GM18907 (cell line): ENCODE results near the gene NPTXR.
"Not testable (repeated sequence)": the region's sequence is repeated elsewhere in the genome, so short reads cannot be mapped to it uniquely, and the experiment has no call there.

Experiments used
- ATAC-seq: cut with Tn5 transposase; IDR thresholded peaks from one replicate; pipeline ENCODE4 v1.9.1; 2021; ENCODE audit warnings: mild to moderate bottlenecking, moderate library complexity; ENCODE audit not compliant: unreplicated experiment

Gene NPTXR

DNA sequence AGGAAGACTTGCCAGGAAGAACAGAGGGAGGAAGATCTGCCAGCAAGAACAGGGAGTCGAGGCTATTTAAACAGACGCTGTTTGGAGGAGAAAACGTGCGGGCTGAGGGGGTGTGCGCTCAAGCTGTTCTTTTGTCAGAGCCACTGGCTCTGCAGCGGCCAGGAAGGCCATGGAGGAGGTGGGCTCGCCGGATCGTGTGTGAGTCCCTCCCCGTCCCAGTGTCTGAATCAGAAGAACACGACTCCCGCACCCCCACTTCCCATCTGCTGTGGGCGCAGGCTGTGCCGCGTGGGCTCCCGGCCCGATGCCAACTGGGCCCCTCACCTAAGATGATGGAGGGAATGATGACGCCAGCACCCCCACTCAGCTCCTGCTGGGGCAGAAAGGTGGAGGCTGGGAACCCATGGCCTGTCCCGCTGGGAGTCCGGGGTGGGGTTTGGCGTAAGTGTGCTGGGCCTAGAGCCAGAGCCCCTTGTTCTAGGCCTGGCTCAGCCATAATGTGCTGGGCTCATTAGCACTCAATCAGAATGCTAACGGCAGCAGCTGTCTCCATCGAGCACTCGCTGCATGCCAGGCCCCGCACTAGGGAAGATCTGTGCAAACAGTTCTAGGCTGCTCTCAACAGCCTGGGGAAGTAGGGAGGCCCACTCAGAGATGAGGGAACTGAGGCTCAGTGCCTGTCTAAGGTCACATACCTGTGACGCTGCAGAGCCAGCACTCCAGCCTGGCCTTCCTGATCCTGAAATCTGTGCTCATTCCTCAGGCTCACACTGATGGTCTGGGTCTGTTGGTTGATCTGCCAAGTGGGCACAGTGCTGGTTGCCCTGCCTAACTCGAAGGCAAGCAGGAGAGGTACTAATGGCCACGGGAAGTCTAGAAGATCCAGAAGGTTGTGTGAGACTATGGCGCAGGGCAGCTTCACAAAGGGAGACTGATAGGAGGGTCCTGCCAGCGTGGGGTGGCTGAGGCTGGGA is 11.5 kb downstream of the NPTXR start:
- no peak for ATAC-seq

DNA sequence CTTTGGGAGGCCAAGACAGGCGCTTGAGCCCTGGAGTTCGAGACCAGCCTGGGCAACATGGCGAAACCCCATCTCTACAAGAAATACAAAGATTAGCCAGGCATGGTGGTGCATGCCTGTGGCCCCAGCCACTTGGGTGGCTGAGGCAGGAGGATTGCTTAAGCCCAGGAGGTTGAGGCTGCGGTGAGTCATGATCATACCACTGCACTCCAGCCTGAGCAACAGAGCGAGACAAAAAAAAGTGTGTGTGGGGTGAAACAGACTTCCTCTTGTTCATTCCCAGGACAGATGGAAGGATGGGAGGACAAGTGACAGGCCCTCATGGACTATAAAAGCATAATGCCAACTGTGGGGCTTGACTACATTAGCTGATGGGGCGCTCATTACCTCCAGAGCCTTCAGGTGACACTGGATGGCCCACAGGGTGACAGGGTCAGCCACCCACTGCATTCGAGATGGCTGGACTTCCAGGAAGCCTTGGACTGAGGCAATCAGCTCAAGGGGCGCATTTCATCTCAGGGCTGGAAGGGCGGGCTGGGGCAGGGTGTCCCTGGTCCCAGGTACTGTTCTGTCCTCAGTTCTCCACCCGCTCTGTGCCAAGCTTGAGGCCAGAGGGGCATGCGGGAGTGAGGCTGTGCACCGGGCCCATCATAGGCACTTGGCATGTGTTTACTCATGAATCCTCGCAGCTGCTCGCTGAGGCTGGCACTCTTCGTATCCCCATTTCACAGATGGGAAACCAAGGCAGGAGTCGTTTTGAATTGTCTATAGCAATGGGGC is 12.5 kb downstream of the NPTXR start:
- ATAC-seq, result no peak

DNA sequence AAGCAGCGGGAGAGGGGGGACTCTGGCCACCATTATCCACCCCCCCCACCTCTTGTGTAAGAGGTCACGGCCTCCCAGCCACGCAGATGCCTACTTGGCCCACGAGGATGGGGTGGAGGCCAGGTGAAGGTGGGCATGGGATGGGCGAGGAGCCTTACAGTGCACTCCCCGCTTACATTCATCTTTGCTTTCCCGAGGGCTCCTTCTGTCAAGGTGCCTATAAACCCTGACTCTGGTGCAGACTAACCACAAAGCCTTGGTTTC is 13.1 kb downstream of the NPTXR start:
- no peak for ATAC-seq

DNA sequence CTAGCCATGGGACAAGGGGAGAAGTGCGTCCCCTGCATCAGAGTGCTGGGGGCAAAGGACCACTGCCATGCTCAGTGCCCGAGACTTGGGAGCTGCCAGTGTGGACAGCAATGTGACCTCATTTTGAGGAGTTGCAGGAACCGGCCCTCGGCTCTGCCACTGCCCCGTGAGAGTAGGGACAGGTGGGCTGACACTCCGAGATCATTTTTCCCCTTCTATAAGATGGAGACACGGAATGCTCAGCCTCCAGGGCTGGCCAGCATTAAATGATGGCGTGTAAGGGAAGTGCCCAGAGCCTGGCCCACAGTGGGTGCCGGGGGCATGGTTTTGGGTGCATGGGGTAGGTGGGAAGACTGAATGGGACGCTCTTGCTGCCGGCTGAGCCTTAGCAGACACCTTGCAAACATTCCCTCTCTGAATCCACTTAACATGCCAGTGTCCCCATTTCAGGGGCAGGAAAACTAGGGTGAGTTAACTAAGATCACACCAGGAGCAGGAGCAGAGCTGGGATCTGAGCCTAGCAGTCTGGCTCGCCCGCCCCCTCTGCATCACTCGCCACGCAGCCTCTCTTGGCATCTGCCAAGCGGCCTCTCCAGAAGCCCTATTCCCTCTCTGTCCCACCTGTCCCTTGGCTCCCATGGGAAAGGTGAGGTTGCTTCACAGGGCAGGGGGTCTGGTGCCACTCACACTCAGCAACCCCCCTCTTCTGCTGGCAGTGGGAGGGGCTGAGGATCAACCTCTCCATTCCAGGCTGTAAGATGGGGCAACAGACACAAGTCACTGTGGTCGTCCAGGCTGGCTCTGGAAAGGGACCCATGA is 13.6 kb downstream of the NPTXR start:
- no peak for ATAC-seq

DNA sequence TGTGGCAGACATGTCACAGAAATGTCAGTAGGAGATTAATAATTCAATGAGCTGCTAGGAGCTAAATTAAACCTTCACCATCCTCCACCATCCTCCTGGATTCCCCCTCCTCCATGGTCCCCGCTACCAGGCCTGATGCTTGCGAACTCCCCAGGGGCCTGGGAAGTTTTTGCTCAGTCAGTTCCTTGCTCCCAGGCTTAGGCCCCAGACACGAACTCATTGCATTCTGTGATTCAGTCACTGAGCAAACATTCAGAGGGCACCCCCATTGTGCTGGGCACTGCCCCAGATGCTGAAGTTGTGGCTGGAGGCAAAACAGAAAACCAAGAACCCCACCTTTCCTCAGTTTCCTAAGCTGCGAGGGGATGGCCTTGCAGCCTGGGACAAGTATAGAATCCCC is 14.3 kb downstream of the NPTXR start:
- no peak for ATAC-seq

DNA sequence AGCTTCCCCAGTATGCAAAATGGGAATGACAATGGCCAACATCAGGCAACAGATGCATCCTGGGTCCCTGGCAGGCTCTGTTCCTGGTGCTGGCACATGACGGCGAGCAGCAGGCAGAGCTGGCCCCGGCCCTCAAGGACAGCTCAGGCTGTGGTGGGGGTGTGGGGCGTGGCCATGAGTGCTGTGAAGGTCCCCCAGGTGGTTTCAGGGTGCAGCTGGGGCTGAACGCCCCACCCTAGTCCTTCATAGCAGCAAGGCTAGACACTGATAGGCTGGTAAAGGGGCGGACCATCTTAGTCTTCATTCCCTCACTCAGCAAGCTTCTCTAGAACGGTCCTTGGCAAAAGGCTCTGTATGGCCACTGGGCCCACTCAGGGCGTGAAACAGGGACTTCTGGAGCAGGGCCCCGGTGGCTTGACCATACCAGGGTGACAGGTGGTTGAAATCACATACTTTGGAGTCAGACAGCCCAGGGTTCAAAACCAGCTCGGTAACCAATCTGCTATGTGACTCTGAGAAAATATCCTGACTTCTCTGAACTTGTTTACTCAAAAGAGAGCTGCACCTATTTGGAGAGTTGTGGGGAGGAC is 15.1 kb downstream of the NPTXR start:
- ATAC-seq, result no peak

DNA sequence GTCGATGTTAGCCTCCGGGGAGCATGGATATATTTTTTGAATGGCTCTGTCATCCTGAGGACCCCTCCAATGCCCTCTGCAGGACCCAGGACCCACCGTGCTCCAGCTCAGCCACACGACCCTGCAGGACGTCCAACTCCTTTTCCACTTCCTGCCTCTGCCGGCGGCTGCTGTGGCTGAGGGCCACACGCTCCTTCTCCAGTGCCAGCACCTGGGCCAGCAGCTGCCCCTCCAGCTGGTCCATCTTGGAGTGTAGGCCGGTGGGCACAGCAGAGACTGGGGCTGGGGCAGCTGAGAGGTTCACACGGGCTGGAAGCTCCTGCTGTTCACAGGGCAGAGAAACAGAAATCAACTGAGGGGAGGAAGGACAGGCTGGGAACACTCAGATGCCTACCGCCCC is 15.6 kb downstream of the NPTXR start:
- no peak for ATAC-seq

DNA sequence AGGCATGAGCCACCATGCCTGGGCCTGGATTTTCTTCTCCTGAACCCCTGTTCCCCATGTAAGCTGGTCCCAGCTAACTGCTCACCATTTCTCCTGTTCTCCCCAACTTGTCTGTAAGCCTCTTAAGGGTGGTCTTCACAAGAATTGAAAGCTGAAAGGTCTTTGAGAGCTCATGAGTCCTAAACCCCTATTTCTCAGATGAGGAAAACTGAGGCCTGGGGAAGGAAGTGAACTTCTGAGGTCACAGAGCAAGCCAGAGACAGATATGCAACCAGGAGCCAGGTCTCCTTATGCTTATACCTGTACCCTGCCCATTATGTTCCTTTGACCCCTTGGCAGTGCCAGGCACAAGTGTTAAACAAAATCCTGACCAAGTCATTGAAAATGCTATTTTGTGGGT is 16.3 kb downstream of the NPTXR start:
- no peak for ATAC-seq

DNA sequence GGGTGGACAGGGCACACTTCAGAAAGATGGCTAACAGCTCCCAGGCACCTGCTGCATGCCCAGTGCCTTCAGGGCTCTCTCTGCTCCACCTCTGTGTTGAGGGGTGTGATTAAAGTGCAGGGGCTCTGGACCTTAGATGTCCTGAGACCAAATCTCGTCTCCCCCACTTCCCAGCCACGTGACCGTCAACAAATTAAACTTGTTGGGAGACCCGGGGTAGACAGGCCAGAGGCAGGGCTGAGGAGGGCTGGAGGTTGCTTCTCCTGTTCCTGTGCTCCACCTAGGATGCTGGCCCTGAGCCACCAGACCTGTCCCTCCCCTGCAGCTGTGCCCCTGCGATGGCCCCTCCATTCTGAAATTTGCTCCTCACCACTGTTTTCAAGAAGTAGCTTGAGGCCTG is 17.0 kb downstream of the NPTXR start:
- ATAC-seq, result no peak

DNA sequence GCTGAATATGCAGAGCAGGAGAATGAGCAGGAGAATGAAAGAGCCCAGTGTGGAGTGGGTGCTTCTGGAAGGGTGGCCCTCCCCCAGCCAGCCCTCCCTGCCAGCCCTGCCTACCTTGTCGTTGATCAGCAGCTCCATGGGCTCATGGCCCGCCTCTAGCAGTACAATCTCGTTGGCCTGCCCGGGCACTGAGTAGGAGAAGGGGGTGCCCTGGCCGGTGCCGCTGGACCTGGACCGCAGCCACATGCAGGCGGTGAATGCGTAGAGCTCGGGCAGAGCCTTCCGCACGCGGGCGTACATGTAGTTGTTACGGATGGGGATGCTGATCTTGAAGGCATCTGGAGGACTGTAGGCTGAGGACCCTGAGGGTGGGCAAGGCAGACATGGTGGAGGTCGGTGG is 17.4 kb downstream of the NPTXR start:
- no peak for ATAC-seq

DNA sequence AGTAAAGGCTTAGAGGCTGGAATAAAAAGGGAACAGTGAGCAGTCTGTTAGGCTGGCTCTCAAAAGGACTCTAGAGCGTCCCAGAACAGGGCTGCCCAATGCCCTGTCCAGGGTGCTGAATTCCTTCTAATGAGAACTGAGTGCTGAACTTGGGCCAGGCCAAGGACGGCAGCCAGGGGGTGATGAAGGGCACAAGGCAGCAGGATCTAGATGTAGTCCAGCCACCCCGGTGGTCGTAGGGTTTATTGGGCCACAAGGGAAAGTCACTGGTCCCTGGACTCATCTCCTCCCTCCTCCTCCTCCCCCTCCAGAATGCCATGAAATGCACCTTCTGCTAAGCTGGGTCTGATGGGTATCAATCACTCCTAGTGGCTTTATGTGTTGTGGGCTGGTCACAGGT is 19.2 kb downstream of the NPTXR start:
- no peak for ATAC-seq

DNA sequence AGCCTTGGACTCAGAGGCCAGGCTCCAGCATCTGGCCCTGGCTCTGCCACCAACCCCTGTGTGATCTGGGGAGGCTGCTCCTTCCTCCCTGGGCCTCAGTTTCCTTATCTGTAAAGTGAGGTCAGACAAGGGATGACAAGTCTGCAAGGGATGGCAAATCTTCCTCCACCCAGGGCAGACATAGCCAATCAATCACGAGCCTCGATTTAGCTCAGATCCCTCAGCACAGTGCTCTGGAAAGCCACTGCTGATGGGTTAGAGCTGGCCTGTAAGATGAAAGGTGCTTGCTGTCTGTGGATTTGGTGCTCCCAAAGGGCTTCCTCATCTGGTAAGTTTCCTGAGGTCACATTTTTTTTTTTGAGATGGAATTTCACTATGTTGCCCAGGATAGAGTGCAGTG is 20.2 kb downstream of the NPTXR start:
- no peak for ATAC-seq

DNA sequence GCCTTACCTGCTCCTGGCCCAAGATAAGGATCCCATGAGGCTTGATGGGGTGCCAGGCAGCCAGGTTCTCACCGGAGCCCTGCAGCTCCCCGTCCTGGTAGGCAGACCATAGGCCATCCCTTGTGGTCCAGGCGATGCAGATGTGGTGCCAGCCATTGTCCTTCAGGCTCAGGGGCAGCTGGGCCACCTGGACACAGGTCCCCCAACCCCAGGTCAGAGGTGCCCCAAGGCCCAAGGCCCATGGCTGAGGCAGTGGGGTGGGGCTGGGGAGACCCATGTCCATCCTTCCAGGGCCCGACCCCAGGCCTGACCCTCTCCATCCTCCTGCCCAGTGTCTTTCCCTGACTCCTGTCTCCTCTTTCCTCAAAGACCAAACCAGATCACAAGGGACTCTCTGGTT is 20.8 kb downstream of the NPTXR start:
- no peak for ATAC-seq

DNA sequence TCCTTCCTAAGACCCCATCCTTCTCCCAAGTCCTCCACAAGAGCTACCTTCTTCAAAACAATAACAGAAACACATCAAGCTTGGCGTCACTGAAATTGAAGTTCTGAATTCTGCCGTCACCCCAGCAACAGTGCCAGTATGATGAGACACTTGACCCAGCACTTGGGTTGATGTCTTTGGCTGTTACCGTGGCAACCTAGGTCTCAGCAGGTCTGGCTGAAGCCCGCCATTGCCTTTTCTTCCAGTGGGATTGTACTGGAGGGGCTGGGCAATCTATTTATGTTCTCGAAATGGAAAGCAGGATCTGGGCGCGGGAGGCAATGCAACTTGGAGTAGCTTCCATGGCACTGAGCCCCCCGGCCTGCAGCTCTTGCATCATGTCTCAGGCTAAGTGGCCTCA is 23.8 kb downstream of the NPTXR start:
- ATAC-seq, result no peak

DNA sequence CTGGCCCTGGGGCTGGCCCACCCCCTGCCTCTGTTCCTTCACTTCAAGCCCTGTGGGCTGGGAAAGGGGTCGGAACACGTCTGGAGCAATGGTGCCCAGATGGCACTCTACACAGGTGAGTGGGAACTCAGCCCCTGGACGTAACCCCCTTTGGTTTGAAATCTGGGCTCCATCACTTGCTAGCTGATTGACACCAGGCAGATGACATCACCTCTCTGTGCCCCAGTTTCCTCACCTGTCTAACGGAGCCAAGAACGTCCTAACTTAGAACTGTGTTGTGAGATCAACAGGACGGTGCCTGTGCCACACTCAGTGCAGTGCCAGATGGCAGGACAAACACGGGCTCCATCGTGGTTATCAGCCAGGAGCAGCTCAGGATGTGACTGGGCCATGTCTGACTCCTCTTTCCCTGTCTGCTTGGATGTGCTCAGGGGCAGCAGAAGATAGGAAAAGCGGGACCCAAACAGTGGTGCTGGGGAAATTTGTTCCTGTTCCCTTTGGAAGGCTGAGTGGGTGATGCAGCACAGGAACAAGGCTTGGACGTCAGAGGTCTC is 24.4 kb downstream of the NPTXR start:
- ATAC-seq, result no peak

DNA sequence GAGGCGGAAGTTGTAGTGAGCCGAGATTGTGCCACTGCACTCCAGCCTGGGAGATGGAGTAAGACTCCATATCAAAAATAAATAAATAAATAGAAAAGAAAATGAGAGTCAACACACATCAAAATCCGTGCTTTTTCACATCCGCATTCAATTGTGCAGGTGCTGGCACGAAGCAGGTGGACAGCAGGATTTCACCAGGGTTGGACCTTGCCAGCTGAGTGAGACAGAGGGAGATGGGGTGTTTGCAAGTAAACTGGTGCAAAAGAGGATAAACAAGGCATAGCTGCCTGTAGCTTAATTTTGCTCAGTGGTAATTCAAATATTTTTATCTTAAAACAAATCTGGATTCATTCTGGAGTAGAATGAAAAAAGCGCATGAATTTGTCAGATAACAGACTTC is 26.6 kb downstream of the NPTXR start:
- no peak for ATAC-seq

DNA sequence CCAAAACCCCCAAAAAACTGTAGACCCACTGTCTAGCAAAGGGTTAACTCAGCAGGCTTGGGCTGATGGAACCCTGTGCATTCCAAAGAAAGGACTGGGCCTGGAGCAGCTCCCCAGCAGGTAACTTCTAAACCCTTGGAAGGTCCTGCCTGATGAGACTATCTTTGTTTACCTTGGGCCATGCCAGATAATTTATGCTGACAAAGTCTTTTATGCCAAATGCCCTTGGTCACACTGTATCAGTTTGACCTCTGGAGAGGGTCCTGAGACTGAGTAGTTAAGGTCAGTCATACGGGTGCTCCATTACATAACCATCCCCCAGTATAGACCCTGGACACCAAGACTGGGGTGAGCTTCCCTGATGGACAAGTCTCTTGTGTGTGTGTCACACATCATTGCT is 28.0 kb downstream of the NPTXR start:
- ATAC-seq, result no peak

DNA sequence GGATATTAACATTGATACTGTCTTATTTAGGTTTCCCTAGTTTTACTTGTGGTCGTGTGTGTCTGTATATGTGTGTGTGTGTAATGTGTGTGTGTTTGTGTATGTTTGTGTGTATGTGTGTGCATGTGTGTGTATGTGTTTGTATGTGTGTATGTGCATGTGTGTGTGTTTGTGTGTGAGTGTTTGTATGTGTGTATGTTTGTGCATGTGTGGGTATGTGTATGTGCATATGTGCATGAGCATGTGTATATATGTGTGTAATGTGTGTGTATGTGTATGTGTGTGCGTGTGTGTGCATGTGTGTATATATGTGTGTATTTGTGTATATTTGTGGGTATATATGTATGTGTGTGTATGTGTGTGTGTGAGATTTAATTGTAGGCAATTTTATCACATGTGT is 32.6 kb downstream of the NPTXR start:
- ATAC-seq, result no peak

DNA sequence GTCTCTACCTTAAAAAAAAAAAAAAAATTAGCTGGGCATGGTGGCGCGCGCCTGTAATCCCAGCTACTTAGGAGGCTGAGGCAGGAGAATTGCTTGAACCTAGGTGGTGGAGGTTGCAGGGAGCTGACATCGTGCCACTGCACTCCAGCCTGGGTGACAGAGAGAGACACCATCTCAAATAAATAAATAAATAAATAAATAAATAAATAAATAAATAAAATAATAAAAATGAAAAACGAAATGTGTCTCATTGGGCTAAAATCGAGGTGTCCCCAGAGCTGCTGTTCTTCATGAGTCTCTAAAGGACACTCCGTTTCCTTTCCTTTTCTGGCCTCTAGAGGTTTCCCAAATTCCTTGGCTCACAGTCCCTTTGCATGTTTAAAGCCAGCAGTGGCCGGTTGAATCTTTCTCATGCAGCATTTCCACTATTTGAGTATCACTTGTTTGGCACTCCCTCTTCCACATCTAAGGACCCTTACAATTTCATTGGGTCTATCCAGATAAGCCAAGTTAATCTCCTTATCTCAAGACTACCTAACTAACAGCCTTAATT is 38.7 kb downstream of the NPTXR start:
- not testable (repeated sequence) for ATAC-seq

DNA sequence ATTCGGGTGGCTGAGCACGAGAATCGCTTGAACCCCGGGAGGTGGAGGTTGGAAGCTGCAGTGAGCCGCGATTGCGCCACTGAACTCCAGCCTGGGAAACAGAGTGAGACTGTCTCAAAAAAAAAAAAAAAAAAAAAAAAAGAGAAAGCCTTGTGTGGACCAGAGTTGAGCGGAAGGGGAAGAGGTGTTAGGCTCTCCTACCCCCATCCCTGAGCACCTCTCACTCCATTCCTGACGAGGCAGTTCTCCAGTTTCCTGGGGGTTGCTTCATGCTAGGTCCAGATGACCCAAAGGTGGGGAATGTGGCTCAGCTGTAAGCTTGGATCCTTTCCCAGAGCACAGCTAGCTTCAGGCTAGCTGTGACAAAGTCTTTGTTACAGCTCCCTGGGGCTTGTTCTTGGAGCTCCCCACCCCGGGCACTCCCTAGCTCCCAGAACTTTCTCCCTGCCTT is 41.1 kb downstream of the NPTXR start:
- ATAC-seq, result no peak
